Spleen (tissue), 7 donors: ENCODE measurements around the gene RAPGEF6.

Experiments
- POLR2A ChIP-seq, 3 donors: fragments of 450-650 bp; IDR thresholded peaks; one replicate each; pipeline ENCODE4 v1.5.1; 2017; ENCODE audit warnings: antibody characterized with exemption in 3 of 3, mild to moderate bottlenecking in 1 of 3
- TF ChIP-seq, protein P1 (sequence below), 11 experiments: fragments of 200-600 bp in 7 of 11; fragments of 450-650 bp in 4 of 11; sonication (generic) in 4 of 11; IDR thresholded peaks in 8 of 11; conservative IDR thresholded peaks in 3 of 11; 1 replicate in 7 of 11; 2 replicates in 4 of 11; pipeline versions ENCODE4 v1.4.0 to v1.8.0; 2016 to 2021; ENCODE audit warnings: antibody characterized with exemption in 11 of 11, inconsistent platforms in 4 of 11, mild to moderate bottlenecking in 1 of 11
- donor health status: DM: no; HTN: no; CAD: no; lungs with moderate emphysema.
- donor health status: DM: no; HTN: no; CAD: no.
- donor health status: DM: no; HTN: no; CAD: no.

DNA sequence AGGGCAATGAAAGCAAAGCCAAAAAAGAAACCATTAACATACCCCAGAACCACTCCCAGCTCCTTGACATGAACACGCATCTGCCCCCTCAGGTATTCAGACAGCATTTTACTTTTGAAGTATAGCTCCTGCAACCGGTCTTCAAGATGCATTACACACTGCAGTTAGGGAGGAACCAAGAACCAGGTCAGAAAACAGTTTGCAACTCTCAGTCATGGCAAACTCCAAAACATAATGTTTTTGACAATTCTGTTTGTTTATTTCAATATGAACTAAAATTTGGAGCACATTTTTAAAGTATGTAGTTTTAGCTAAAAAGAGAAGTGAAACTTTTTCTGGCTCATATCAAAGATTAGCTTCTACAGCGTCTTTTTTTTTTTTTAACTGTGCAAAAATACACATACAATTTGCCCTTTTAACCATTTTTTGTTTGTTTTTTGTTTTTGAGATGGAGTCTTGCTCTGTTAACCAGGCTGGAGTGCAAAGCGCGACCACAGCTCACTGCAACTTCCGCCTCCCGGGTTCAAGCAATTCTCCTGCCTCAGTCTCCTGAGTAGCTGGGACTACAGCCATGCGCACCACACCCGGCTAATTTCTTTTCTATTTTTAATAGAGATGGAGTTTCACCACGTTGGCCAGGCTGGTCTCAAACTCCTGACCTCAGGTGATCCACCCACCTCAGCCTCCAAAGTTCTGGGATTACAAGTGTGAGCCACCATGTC lies 12.2 kb upstream of the RAPGEF6 start:
- TF ChIP-seq, protein P1, sequence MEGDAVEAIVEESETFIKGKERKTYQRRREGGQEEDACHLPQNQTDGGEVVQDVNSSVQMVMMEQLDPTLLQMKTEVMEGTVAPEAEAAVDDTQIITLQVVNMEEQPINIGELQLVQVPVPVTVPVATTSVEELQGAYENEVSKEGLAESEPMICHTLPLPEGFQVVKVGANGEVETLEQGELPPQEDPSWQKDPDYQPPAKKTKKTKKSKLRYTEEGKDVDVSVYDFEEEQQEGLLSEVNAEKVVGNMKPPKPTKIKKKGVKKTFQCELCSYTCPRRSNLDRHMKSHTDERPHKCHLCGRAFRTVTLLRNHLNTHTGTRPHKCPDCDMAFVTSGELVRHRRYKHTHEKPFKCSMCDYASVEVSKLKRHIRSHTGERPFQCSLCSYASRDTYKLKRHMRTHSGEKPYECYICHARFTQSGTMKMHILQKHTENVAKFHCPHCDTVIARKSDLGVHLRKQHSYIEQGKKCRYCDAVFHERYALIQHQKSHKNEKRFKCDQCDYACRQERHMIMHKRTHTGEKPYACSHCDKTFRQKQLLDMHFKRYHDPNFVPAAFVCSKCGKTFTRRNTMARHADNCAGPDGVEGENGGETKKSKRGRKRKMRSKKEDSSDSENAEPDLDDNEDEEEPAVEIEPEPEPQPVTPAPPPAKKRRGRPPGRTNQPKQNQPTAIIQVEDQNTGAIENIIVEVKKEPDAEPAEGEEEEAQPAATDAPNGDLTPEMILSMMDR (IDR thresholded peaks at IDR 0.05 in 8 of 11, conservative IDR thresholded peaks at IDR 0.05 in 3 of 11): no peak
- no peak for TF ChIP-seq POLR2A (IDR thresholded peaks at IDR 0.05)
